Middle frontal gyrus (tissue), 1 donor: ENCODE results near the gene KNDC1.

Source experiments
- DNase-seq: peaks from one replicate; pipeline ENCODE4 v3.0.0-alpha.2; 2015; ENCODE audit warnings: low spot score; ENCODE audit errors: extremely low spot score

KNDC1 gene

GRCh38 chr10:133189256-133189655 lies 29.2 kb downstream of the KNDC1 start:
- no peak for DNase-seq

- DNase-seq = no peak
These were observed 29.7 kb downstream of the KNDC1 start for GRCh38 chr10:133189726-133190125.

GRCh38 chr10:133190225-133190624 lies 30.2 kb downstream of the KNDC1 start:
- DNase-seq = no peak

GRCh38 chr10:133191651-133192050 lies 31.6 kb downstream of the KNDC1 start:
- no peak for DNase-seq

GRCh38 chr10:133194151-133194550 lies 34.1 kb downstream of the KNDC1 start:
- peak; percentile 16 for DNase-seq

- no peak for DNase-seq
These were observed 35.1 kb downstream of the KNDC1 start for GRCh38 chr10:133195096-133195495.

- DNase-seq = no peak
These were observed 35.6 kb downstream of the KNDC1 start for GRCh38 chr10:133195611-133196010.

- DNase-seq = peak; percentile 13
These were observed 36.3 kb downstream of the KNDC1 start for GRCh38 chr10:133196221-133196915.

- no peak for DNase-seq
These were observed 37.1 kb downstream of the KNDC1 start for GRCh38 chr10:133196936-133197758.

- no peak for DNase-seq
These were observed 37.8 kb downstream of the KNDC1 start for GRCh38 chr10:133197786-133198185.

- no peak for DNase-seq
These were observed 38.2 kb downstream of the KNDC1 start for GRCh38 chr10:133198206-133198605.

- DNase-seq = no peak
These were observed 38.8 kb downstream of the KNDC1 start for GRCh38 chr10:133198621-133199487.

GRCh38 chr10:133199488-133199885 lies 39.5 kb downstream of the KNDC1 start:
- no peak for DNase-seq

GRCh38 chr10:133199992-133200611 lies 40.1 kb downstream of the KNDC1 start:
- no peak for DNase-seq

- no peak for DNase-seq
These were observed 40.6 kb downstream of the KNDC1 start for GRCh38 chr10:133200621-133201031.

- no peak for DNase-seq
These were observed 41.3 kb downstream of the KNDC1 start for GRCh38 chr10:133201151-133201947.

- DNase-seq = no peak
These were observed 42.1 kb downstream of the KNDC1 start for GRCh38 chr10:133201948-133202725.

GRCh38 chr10:133202778-133203651 lies 43.0 kb downstream of the KNDC1 start:
- no peak for DNase-seq
